ENCODE data around the gene EYA2. TPM values are rescaled to one million over a fixed set of nuclear protein-coding genes. Genes with fewer than 3 reads are reported as not detected.

EYA2 gene
- total and polyA plus RNA-seq, 2 of the 4 experiments (the other 2 are of a cell fraction) = 2.3 to 5.4 TPM

GRCh38 chr20:47062226-47062890, 167.7 kb downstream of the EYA2 start:
- no peaks in the 10 kb centered on the region for H3K9me3 ChIP-seq (ENCODE audit: control insufficient read depth, insufficient read depth, low read length)
- H4K91ac ChIP-seq (ENCODE audit: insufficient read depth, low read depth, low read length) = no peak overlapping the region
- no peaks in the 10 kb centered on the region for H3K79me1 ChIP-seq (ENCODE audit: low read depth in 1 of 2, low read length in 2 of 2)
- H2BK20ac ChIP-seq (ENCODE audit: low read depth, low read length) = no peak overlapping the region
- H2BK120ac ChIP-seq (ENCODE audit: low read depth, low read length) = no peak overlapping the region
- dilution Hi-C loops (cut with HindIII; ENCODE audit: low sequenced_read_pairs, unreplicated experiment) (no loop called here), in situ Hi-C loops (cut with MboI; ENCODE audit: low sequenced_read_pairs) (no loop called here), intact Hi-C loops (cut with micrococcal nuclease) (no loop called here)
- H4K20me1 ChIP-seq (ENCODE audit: insufficient read depth, low read length) = no peaks in the 10 kb centered on the region; the same call in 1 of the 2 replicates
- H3K9ac ChIP-seq (ENCODE audit: low read depth, low read length) = no peak overlapping the region
- H3K27me3 ChIP-seq (ENCODE audit: control insufficient read depth, insufficient read depth, low read length) = no peaks in the 10 kb centered on the region
- H3K23ac ChIP-seq (ENCODE audit: low read depth, low read length) = no peak overlapping the region
- no peak overlapping the region for H4K5ac ChIP-seq (ENCODE audit: low read depth, low read length)
- POLR2A ChIA-PET (ENCODE audit: unreplicated experiment) = no interaction called here
- no peak overlapping the region for H3K14ac ChIP-seq (replicated peaks; ENCODE audit: low read depth, low read length)
- H3K56ac ChIP-seq (ENCODE audit: extremely low read depth, insufficient read depth, low read length) = no peak overlapping the region
- CTCF ChIA-PET = no interaction called here
- H2AK5ac ChIP-seq (ENCODE audit: low read depth, low read length) = no peak overlapping the region
- H3K4ac ChIP-seq (ENCODE audit: low read depth, low read length) = no peak overlapping the region
- no peak overlapping the region for H2BK5ac ChIP-seq (ENCODE audit: low read depth, low read length, poor library complexity, severe bottlenecking)
- H3K36me3 ChIP-seq (ENCODE audit: control insufficient read depth, insufficient read depth, low read length) = no peaks in the 10 kb centered on the region
- no peak overlapping the region for H3K18ac ChIP-seq (ENCODE audit: low read depth, low read length)
- H2AFZ ChIP-seq (replicated peaks; ENCODE audit: low read length, poor library complexity) = no peak overlapping the region
- no peak for DNase-seq
- 80% methylated on average over 2 of the region's 14 CpGs; no CpG with 5 or more reads in 1 of the 2 experiments for WGBS, 2 experiments (ENCODE audit: extremely low coverage in 2 of 2, insufficient read length in 1 of 2)
- ATAC-seq (ENCODE audit: low read depth) = no peak
- H2BK15ac ChIP-seq (ENCODE audit: low read depth, low read length) = no peak overlapping the region
- no peak overlapping the region for H3K27ac ChIP-seq (ENCODE audit: insufficient read depth, low read length)
- no peak overlapping the region for H2AK9ac ChIP-seq (replicated peaks; ENCODE audit: low read depth, low read length, poor library complexity)
- H3K4me1 ChIP-seq (ENCODE audit: control insufficient read depth, insufficient read depth, low read length) = peaks cover 3% of the 10 kb centered on the region; the same call in 1 of the 2 replicates
- no peak overlapping the region for H3K4me3 ChIP-seq (ENCODE audit: insufficient read depth, low read depth, low read length)
- BruUV-seq (replicated peaks) = no TSS peak
- H3K4me2 ChIP-seq (ENCODE audit: low read depth, low read length) = no peak overlapping the region
- H3K9me1 ChIP-seq (ENCODE audit: insufficient read depth, low read length) = no peaks in the 10 kb centered on the region
- no peak for TF ChIP-seq CHD1 (IDR thresholded peaks at IDR 0.05; ENCODE audit: low read depth, low read length)
- TF ChIP-seq MAZ (IDR thresholded peaks at IDR 0.05; ENCODE audit: borderline replicate concordance, low read depth, low read length) = no peak
- no peak for TF ChIP-seq RCOR1 (IDR thresholded peaks at IDR 0.05; ENCODE audit: insufficient replicate concordance, low read length)
- TF ChIP-seq BHLHE40 (IDR thresholded peaks at IDR 0.05; ENCODE audit: low read depth, low read length) = no peak
- no peak for TF ChIP-seq POLR2A (IDR thresholded peaks at IDR 0.05; ENCODE audit: low read depth, low read length)
- no peak for TF ChIP-seq CEBPB (IDR thresholded peaks at IDR 0.05; ENCODE audit: low read depth, low read length)
- no peak for TF ChIP-seq CTCF (conservative IDR thresholded peaks at IDR 0.05; ENCODE audit: low read depth, low read length)
- TF ChIP-seq ELK1 (IDR thresholded peaks at IDR 0.05; ENCODE audit: borderline replicate concordance, low read depth, low read length) = no peak
- no peak for TF ChIP-seq FOS (IDR thresholded peaks at IDR 0.05; ENCODE audit: low read depth, low read length)
- no peak for TF ChIP-seq MXI1 (IDR thresholded peaks at IDR 0.05; ENCODE audit: borderline replicate concordance, low read depth, low read length)
- TF ChIP-seq RAD21 (IDR thresholded peaks at IDR 0.05; ENCODE audit: low read length) = no peak
- TF ChIP-seq USF2 (IDR thresholded peaks at IDR 0.05; ENCODE audit: low read depth, low read length) = no peak
- TF ChIP-seq MAFK (IDR thresholded peaks at IDR 0.05; ENCODE audit: low read depth, low read length) = no peak
- TF ChIP-seq RFX5 (IDR thresholded peaks at IDR 0.05; ENCODE audit: low read depth, low read length) = no peak
- TF ChIP-seq NFE2L2 (IDR thresholded peaks at IDR 0.05; ENCODE audit: low read depth, low read length) = no peak
- no peak overlapping the region for H4K8ac ChIP-seq (ENCODE audit: low read depth in 2 of 2, low read length in 2 of 2)

Data from IMR-90 (cell line).